OCI-LY1 (cell line): ENCODE results near the gene GABBR2.

Experiments
- H2AFZ ChIP-seq: fragments of 200-600 bp; sonication (generic), shearing (Covaris generic); 2 replicates; pipeline ENCODE4 v1.6.0; 2014; ENCODE audit warnings: antibody characterized with exemption, mild to moderate bottlenecking, low read length
- H3F3A ChIP-seq: fragments of 200-600 bp; sonication (generic), shearing (Covaris generic); 2 replicates; pipeline ENCODE4 v1.6.0; 2014; ENCODE audit warnings: mild to moderate bottlenecking, antibody characterized with exemption, low read length, moderate library complexity; ENCODE audit not compliant: insufficient read depth
- H3K27ac ChIP-seq: fragments of 200-600 bp; sonication (generic); 2 replicates; pipeline ENCODE4 v1.5.1; 2014; ENCODE audit warnings: low read length, mixed run types, mild to moderate bottlenecking, low read depth; ENCODE audit not compliant: poor library complexity, severe bottlenecking
- H3K27me3 ChIP-seq: fragments of 200-600 bp; sonication (generic); 2 replicates; pipeline ENCODE4 v1.6.0; 2014; ENCODE audit warnings: antibody characterized with exemption, mild to moderate bottlenecking, low read length, moderate library complexity; ENCODE audit not compliant: insufficient read depth
- H3K36me3 ChIP-seq: fragments of 200-600 bp; sonication (generic); 2 replicates; pipeline ENCODE4 v1.6.1; 2014; ENCODE audit warnings: mild to moderate bottlenecking, antibody characterized with exemption, low read length, moderate library complexity, mixed read lengths; ENCODE audit not compliant: insufficient read depth
- H3K4me1 ChIP-seq: fragments of 200-600 bp; sonication (generic); 2 replicates; pipeline ENCODE4 v1.5.1; 2014; ENCODE audit warnings: mild to moderate bottlenecking, low read length, moderate library complexity; ENCODE audit not compliant: insufficient read depth, severe bottlenecking
- H3K4me2 ChIP-seq: fragments of 200-600 bp; sonication (generic), shearing (Covaris generic); 2 replicates; pipeline ENCODE4 v1.6.1; 2014; ENCODE audit warnings: low read length
- H3K4me3 ChIP-seq: fragments of 200-600 bp; sonication (generic); 2 replicates; pipeline ENCODE4 v1.5.1; 2014; ENCODE audit warnings: low read length, low read depth, mild to moderate bottlenecking, mixed read lengths; ENCODE audit not compliant: poor library complexity, severe bottlenecking
- H3K79me2 ChIP-seq: fragments of 200-600 bp; shearing (Covaris generic); 2 replicates; pipeline ENCODE4 v1.6.1; 2016; ENCODE audit warnings: mixed run types, low read length, mixed read lengths; ENCODE audit not compliant: insufficient read depth
- H3K9ac ChIP-seq: fragments of 200-600 bp; sonication (generic), shearing (Covaris generic); 2 replicates; pipeline ENCODE4 v1.6.1; 2014; ENCODE audit warnings: mild to moderate bottlenecking, low read length, mixed read lengths
- H3K9me2 ChIP-seq: fragments of 200-600 bp; sonication (generic), shearing (Covaris generic); 2 replicates; pipeline ENCODE4 v1.6.1; 2014; ENCODE audit warnings: low read depth, mild to moderate bottlenecking, low read length, mixed read lengths
- H3K9me3 ChIP-seq: fragments of 200-600 bp; shearing (Covaris generic); 2 replicates; pipeline ENCODE4 v1.6.1; 2014; ENCODE audit warnings: low read length, mixed read lengths
- H4K20me1 ChIP-seq: fragments of 200-600 bp; sonication (generic), shearing (Covaris generic); 2 replicates; pipeline ENCODE4 v1.6.0; 2016; ENCODE audit warnings: mild to moderate bottlenecking, low read length; ENCODE audit not compliant: insufficient read depth
- CTCF ChIP-seq: fragments of 200-600 bp; sonication (generic), shearing (Covaris generic); IDR thresholded peaks from 2 replicates; pipeline ENCODE4 v1.5.1; 2017; ENCODE audit warnings: mild to moderate bottlenecking, antibody characterized with exemption, low read length, moderate library complexity, mixed read lengths
- EZH2 ChIP-seq: fragments of 200-600 bp; sonication (generic), shearing (Covaris generic); IDR thresholded peaks from 2 replicates; pipeline ENCODE4 v1.8.0; 2017; ENCODE audit warnings: borderline replicate concordance, mixed run types, mild to moderate bottlenecking, antibody characterized with exemption, low read length, moderate library complexity, mixed read lengths

Gene GABBR2

GRCh38 chr9:98312365-98312764 lies 396.4 kb downstream of the GABBR2 start:
- peaks cover 4% of the 10 kb centered on the region; the same call in 1 of the 2 replicates for H3K27me3 ChIP-seq
- H4K20me1 ChIP-seq = no peaks in the 10 kb centered on the region
- no peaks in the 10 kb centered on the region for H3K79me2 ChIP-seq
- no peaks in the 10 kb centered on the region for H3K9me3 ChIP-seq
- no peak overlapping the region for H3K4me2 ChIP-seq
- TF ChIP-seq CTCF (no peak), EZH2 (no peak)
- no peaks in the 10 kb centered on the region for H3F3A ChIP-seq
- H3K27ac ChIP-seq = no peak overlapping the region
- H3K9me2 ChIP-seq = no peaks in the 10 kb centered on the region
- no peak overlapping the region for H3K9ac ChIP-seq
- H3K36me3 ChIP-seq = no peaks in the 10 kb centered on the region
- H2AFZ ChIP-seq = no peak overlapping the region
- no peak overlapping the region for H3K4me3 ChIP-seq
- no peaks in the 10 kb centered on the region for H3K4me1 ChIP-seq

DNA sequence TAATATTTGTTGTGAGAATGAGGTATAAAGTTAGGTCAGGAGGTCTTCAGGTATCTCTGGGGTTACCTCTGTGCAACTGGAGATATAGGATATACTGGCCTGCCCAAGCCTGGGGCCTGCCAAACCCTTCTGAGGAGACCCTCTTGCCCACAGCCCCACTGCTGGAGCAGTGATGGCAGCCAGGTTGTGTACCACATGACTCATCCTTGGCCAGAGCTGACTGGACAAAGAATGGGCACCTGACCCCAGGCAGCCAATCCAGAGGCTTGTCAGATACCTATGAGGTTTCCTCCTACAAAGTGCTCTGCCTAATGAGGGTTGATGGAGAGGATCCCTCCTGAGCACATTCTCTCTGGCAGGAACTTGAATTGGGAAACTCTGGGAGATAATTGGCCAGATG lies 397.2 kb downstream of the GABBR2 start:
- H3K4me3 ChIP-seq = no peak overlapping the region
- H3K27me3 ChIP-seq = peaks cover 4% of the 10 kb centered on the region; the same call in 1 of the 2 replicates
- no peaks in the 10 kb centered on the region for H3F3A ChIP-seq
- no peaks in the 10 kb centered on the region for H4K20me1 ChIP-seq
- H3K9me3 ChIP-seq = no peaks in the 10 kb centered on the region
- no peak overlapping the region for H3K4me2 ChIP-seq
- no peak overlapping the region for H3K9ac ChIP-seq
- no peaks in the 10 kb centered on the region for H3K36me3 ChIP-seq
- H3K79me2 ChIP-seq = no peaks in the 10 kb centered on the region
- no peak overlapping the region for H2AFZ ChIP-seq
- no peaks in the 10 kb centered on the region for H3K9me2 ChIP-seq
- H3K27ac ChIP-seq = no peak overlapping the region
- no peak for TF ChIP-seq CTCF
- no peaks in the 10 kb centered on the region for H3K4me1 ChIP-seq

GRCh38 chr9:98310752-98311392 lies 397.9 kb downstream of the GABBR2 start:
- Histone ChIP-seq H3K4me1 (no peaks in the 10 kb centered on the region), H3K9me2 (no peaks in the 10 kb centered on the region), H3K4me2 (no peak overlapping the region), H3K36me3 (no peaks in the 10 kb centered on the region), H2AFZ (no peak overlapping the region), H3K4me3 (no peak overlapping the region), H3K9ac (no peak overlapping the region), H3F3A (no peaks in the 10 kb centered on the region), H3K79me2 (no peaks in the 10 kb centered on the region), H3K27me3 (peaks cover 4% of the 10 kb centered on the region; the same call in 1 of the 2 replicates), H3K27ac (no peak overlapping the region), H3K9me3 (no peaks in the 10 kb centered on the region), H4K20me1 (no peaks in the 10 kb centered on the region)
- TF ChIP-seq EZH2 = no peak
- no peak for TF ChIP-seq CTCF
